H9 (cell line): ENCODE data around the gene DPYD. TPM values are rescaled to one million over a fixed set of nuclear protein-coding genes. Genes with fewer than 3 reads are reported as not detected.

Source experiments
- DNase-seq: peaks from one replicate; pipeline ENCODE4 v3.0.0-alpha.2; 2017
- H2AFZ ChIP-seq: one replicate; pipeline ENCODE4 v1.6.1; 2013; ENCODE audit warnings: mild to moderate bottlenecking, low read length, control low read depth, moderate library complexity
- H2AK5ac ChIP-seq: 2 replicates; pipeline ENCODE4 v1.6.1; 2013; ENCODE audit warnings: low read length, control low read depth, mixed read lengths; ENCODE audit not compliant: insufficient read length
- H2BK120ac ChIP-seq: one replicate; pipeline ENCODE4 v1.6.1; 2013; ENCODE audit warnings: low read depth, mild to moderate bottlenecking, low read length, control low read depth, inconsistent platforms; ENCODE audit not compliant: poor library complexity, severe bottlenecking
- H2BK12ac ChIP-seq: 2 replicates; pipeline ENCODE4 v1.6.1; 2013; ENCODE audit warnings: low read length, control low read depth, mixed read lengths, low read depth; ENCODE audit not compliant: insufficient read length
- H2BK15ac ChIP-seq: 2 replicates; pipeline ENCODE4 v1.6.1; 2013; ENCODE audit warnings: low read depth, low read length, control low read depth
- H2BK20ac ChIP-seq: one replicate; pipeline ENCODE4 v1.6.1; 2013; ENCODE audit warnings: low read depth, mild to moderate bottlenecking, low read length, control low read depth, inconsistent platforms; ENCODE audit not compliant: poor library complexity, severe bottlenecking
- H2BK5ac ChIP-seq: 2 replicates; pipeline ENCODE4 v1.6.1; 2013; ENCODE audit warnings: low read length, control low read depth, mixed read lengths; ENCODE audit not compliant: insufficient read length
- H3K14ac ChIP-seq: 2 replicates; pipeline ENCODE4 v1.6.1; 2013; ENCODE audit warnings: low read length, control low read depth; ENCODE audit not compliant: insufficient read depth
- H3K18ac ChIP-seq: 2 replicates; pipeline ENCODE4 v1.6.1; 2013; ENCODE audit warnings: low read depth, mild to moderate bottlenecking, mixed read lengths, low read length, control low read depth; ENCODE audit not compliant: insufficient read length
- H3K23ac ChIP-seq: 2 replicates; pipeline ENCODE4 v1.6.1; 2013; ENCODE audit warnings: low read length, control low read depth, mixed read lengths, low read depth; ENCODE audit not compliant: insufficient read length
- H3K23me2 ChIP-seq: 2 replicates; pipeline ENCODE4 v1.6.1; 2013; ENCODE audit warnings: low read depth, mild to moderate bottlenecking, mixed read lengths, low read length, control low read depth; ENCODE audit not compliant: insufficient read length, poor library complexity, severe bottlenecking
- H3K27ac ChIP-seq: 2 replicates; pipeline ENCODE4 v1.5.1; 2013; ENCODE audit warnings: low read length, control low read depth, mixed read lengths, low read depth; ENCODE audit not compliant: insufficient read length
- H3K27me3 ChIP-seq: 2 replicates; pipeline ENCODE4 v1.6.1; 2013; ENCODE audit warnings: low read length, control low read depth, inconsistent platforms; ENCODE audit not compliant: insufficient read depth
- H3K4ac ChIP-seq: 2 replicates; pipeline ENCODE4 v1.6.1; 2013; ENCODE audit warnings: low read depth, mild to moderate bottlenecking, control low read depth, inconsistent platforms, low read length, moderate library complexity
- H3K4me1 ChIP-seq: 2 replicates; pipeline ENCODE4 v1.6.1; 2013; ENCODE audit warnings: low read length, control low read depth, inconsistent platforms; ENCODE audit not compliant: insufficient read depth
- H3K4me2 ChIP-seq: 2 replicates; pipeline ENCODE4 v1.6.1; 2013; ENCODE audit warnings: low read length, control low read depth, mixed read lengths; ENCODE audit not compliant: insufficient read length, insufficient read depth
- H3K56ac ChIP-seq: 2 replicates; pipeline ENCODE4 v1.6.1; 2013; ENCODE audit warnings: low read depth, mild to moderate bottlenecking, mixed read lengths, low read length, control low read depth; ENCODE audit not compliant: insufficient read length
- H3K79me1 ChIP-seq: 2 replicates; pipeline ENCODE4 v1.6.1; 2013; ENCODE audit warnings: low read depth, mild to moderate bottlenecking, moderate library complexity, low read length, control low read depth, inconsistent platforms; ENCODE audit not compliant: insufficient read depth, poor library complexity, severe bottlenecking
- H3K79me2 ChIP-seq: 2 replicates; pipeline ENCODE4 v1.6.1; 2013; ENCODE audit warnings: low read length, control low read depth, inconsistent platforms; ENCODE audit not compliant: insufficient read depth
- H3K9ac ChIP-seq: 2 replicates; pipeline ENCODE4 v1.6.1; 2013; ENCODE audit warnings: low read length, control low read depth, mixed read lengths; ENCODE audit not compliant: insufficient read length; ENCODE audit errors: extremely low read depth
- H3K9me3 ChIP-seq: one replicate; pipeline ENCODE4 v1.6.1; 2013; ENCODE audit warnings: low read depth, low read length, inconsistent platforms; ENCODE audit not compliant: control insufficient read depth
- H3T11ph ChIP-seq: one replicate; pipeline ENCODE4 v1.6.1; 2013; ENCODE audit warnings: mild to moderate bottlenecking, low read length, control low read depth, inconsistent platforms
- H4K20me1 ChIP-seq: one replicate; pipeline ENCODE4 v1.6.1; 2013; ENCODE audit not compliant: control insufficient read depth, insufficient read length, insufficient read depth
- H4K5ac ChIP-seq: 2 replicates; pipeline ENCODE4 v1.6.1; 2013; ENCODE audit warnings: low read depth, mild to moderate bottlenecking, mixed read lengths, low read length, control low read depth; ENCODE audit not compliant: insufficient read length
- H4K8ac ChIP-seq: replicated peaks from 2 replicates; pipeline ENCODE4 v1.6.1; 2013; ENCODE audit warnings: low read length, control low read depth, mixed read lengths, low read depth; ENCODE audit not compliant: insufficient read length
- H4K91ac ChIP-seq: 2 replicates; pipeline ENCODE4 v1.6.1; 2013; ENCODE audit warnings: low read depth, mild to moderate bottlenecking, moderate library complexity, mixed read lengths, low read length, control low read depth; ENCODE audit not compliant: insufficient read length
- H3K27ac Mint-ChIP-seq, 3 experiments: 2 replicates in 2 of 3; 3 replicates in 1 of 3; pipeline ENCODE4 v1.8.0; 2020 to 2021; ENCODE audit warnings: mixed read lengths in 3 of 3, mild to moderate bottlenecking in 1 of 3, moderate library complexity in 1 of 3
- H3K27me3 Mint-ChIP-seq: 2 replicates; pipeline ENCODE4 v1.8.0; 2021; ENCODE audit warnings: low read depth, mild to moderate bottlenecking, moderate library complexity, mixed read lengths
- H3K36me3 Mint-ChIP-seq, 3 experiments: 2 replicates in 2 of 3; 3 replicates in 1 of 3; pipeline ENCODE4 v1.8.0; 2020 to 2021; ENCODE audit warnings: low read depth in 3 of 3, mixed read lengths in 3 of 3; ENCODE audit not compliant: insufficient read depth in 1 of 3
- H3K4me1 Mint-ChIP-seq, 2 experiments: 2 replicates each; pipeline ENCODE4 v1.8.0; 2020; ENCODE audit warnings: mixed read lengths in 2 of 2
- H3K4me3 Mint-ChIP-seq, 2 experiments: 2 replicates in 1 of 2; 3 replicates in 1 of 2; pipeline ENCODE4 v1.8.0; 2020 to 2021; ENCODE audit warnings: mild to moderate bottlenecking in 2 of 2, mixed read lengths in 2 of 2, moderate library complexity in 1 of 2
- H3K9me3 Mint-ChIP-seq, 2 experiments: 2 replicates in 1 of 2; 3 replicates in 1 of 2; pipeline ENCODE4 v1.8.0; 2020; ENCODE audit warnings: mild to moderate bottlenecking in 2 of 2, mixed read lengths in 2 of 2, moderate library complexity in 1 of 2
- WGBS: extraction: QIAGEN DNeasy Blood & Tissue Kit; methylation state at CpG from one replicate; pipeline ENCODE4 v1.1.7; 2013; ENCODE audit warnings: missing lambda C conversion rate, low lambda C conversion rate, mixed read lengths; ENCODE audit not compliant: insufficient read length; ENCODE audit errors: extremely low coverage; 5-methylcytosine and 5-hydroxymethylcytosine counted together
- total RNA-seq: library from RNA; stranded (reverse); gene quantifications from 2 replicates; pipeline ENCODE4 v1.2.1, GENCODE V29; 2021
- TF ChIP-seq, protein P1 (sequence below): fragments of 200-600 bp; sonication (generic); conservative IDR thresholded peaks from 3 replicates; pipeline ENCODE4 v1.8.0; 2021; ENCODE audit warnings: antibody characterized with exemption, mild to moderate bottlenecking

Gene DPYD
- total RNA-seq, 1 experiment from 2014 or later: 0.37 TPM

DNA sequence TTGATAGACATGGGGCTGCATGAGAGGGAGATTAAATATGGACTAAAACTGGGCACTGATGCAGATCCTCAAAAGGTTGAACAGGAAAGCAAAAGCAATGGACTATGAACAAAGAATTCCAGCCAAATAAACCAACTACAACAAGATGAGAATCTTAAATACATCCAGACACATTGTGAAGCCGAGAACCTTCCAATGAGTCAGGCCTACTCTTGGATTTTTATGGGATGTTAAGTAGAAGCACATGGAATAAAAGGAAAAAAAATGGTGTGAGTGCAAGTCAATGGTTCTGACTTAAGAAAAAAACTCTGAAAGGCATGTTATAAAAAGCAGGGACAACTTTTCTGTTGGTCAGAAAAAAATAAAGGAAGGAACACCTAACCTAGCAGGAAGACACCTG, 227.2 kb downstream of the DPYD start:
- H4K20me1 ChIP-seq: no peaks in the 10 kb centered on the region
- Mint-ChIP-seq H3K9me3 (no peaks in the 10 kb centered on the region), H3K36me3 (no peaks in the 10 kb centered on the region)

More for the DNA sequence above, 227.2 kb downstream of the DPYD start:
- no peak overlapping the region for H2BK120ac ChIP-seq
- no peak overlapping the region for H3K4me3 Mint-ChIP-seq
- H3K14ac ChIP-seq: no peak overlapping the region
- WGBS: no CpG with 5 or more reads among the region's 1 CpG
- no peak overlapping the region for H4K8ac ChIP-seq
- H3K4me1 Mint-ChIP-seq: no peaks in the 10 kb centered on the region
- no peaks in the 10 kb centered on the region for H3K27me3 Mint-ChIP-seq
- no peak overlapping the region for H4K91ac ChIP-seq
- H3K18ac ChIP-seq: no peak overlapping the region
- no peak overlapping the region for H2BK20ac ChIP-seq
- no peak overlapping the region for H3T11ph ChIP-seq
- H2AFZ ChIP-seq: no peak overlapping the region
- no peak overlapping the region for H3K4me2 ChIP-seq
- no peaks in the 10 kb centered on the region for H3K23me2 ChIP-seq
- H3K56ac ChIP-seq: no peak overlapping the region
- H3K79me1 ChIP-seq: no peaks in the 10 kb centered on the region
- H2AK5ac ChIP-seq: no peak overlapping the region
- no peak overlapping the region for H2BK12ac ChIP-seq
- no peak overlapping the region for H3K9ac ChIP-seq
- no peak overlapping the region for H2BK15ac ChIP-seq
- no peaks in the 10 kb centered on the region for H3K4me1 ChIP-seq
- H3K27me3 ChIP-seq: no peaks in the 10 kb centered on the region
- H3K27ac Mint-ChIP-seq: peak overlapping the region in 1 of 3 experiments; percentile 8; a peak in 1 of 7 replicates
- H2BK5ac ChIP-seq: no peak overlapping the region
- H3K4ac ChIP-seq: no peak overlapping the region
- no peak for DNase-seq
- TF ChIP-seq, protein P1, sequence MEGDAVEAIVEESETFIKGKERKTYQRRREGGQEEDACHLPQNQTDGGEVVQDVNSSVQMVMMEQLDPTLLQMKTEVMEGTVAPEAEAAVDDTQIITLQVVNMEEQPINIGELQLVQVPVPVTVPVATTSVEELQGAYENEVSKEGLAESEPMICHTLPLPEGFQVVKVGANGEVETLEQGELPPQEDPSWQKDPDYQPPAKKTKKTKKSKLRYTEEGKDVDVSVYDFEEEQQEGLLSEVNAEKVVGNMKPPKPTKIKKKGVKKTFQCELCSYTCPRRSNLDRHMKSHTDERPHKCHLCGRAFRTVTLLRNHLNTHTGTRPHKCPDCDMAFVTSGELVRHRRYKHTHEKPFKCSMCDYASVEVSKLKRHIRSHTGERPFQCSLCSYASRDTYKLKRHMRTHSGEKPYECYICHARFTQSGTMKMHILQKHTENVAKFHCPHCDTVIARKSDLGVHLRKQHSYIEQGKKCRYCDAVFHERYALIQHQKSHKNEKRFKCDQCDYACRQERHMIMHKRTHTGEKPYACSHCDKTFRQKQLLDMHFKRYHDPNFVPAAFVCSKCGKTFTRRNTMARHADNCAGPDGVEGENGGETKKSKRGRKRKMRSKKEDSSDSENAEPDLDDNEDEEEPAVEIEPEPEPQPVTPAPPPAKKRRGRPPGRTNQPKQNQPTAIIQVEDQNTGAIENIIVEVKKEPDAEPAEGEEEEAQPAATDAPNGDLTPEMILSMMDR: no peak
- H4K5ac ChIP-seq: no peak overlapping the region
- H3K27ac ChIP-seq: no peak overlapping the region
- no peaks in the 10 kb centered on the region for H3K79me2 ChIP-seq
- H3K9me3 ChIP-seq: no peaks in the 10 kb centered on the region
- H3K23ac ChIP-seq: no peak overlapping the region
